HL-60 (cell line): ENCODE data around the gene ERBIN.

Experiments
- DNase-seq, 2 experiments: peaks; one replicate each; pipeline ENCODE4 v3.0.0-alpha.2; 2010 to 2020; ENCODE audit warnings: low read depth in 1 of 2, low spot score in 1 of 2
- H3K27ac ChIP-seq: fragments of 250-450 bp; sonication (Bioruptor Pico); replicated peaks from 2 replicates; pipeline ENCODE4 v1.5.1; 2020; ENCODE audit warnings: mild to moderate bottlenecking, moderate library complexity
- H3K27me3 ChIP-seq: fragments of 250-450 bp; sonication (Bioruptor Pico); 2 replicates; pipeline ENCODE4 v1.5.1; 2021; ENCODE audit warnings: mild to moderate bottlenecking, moderate library complexity; ENCODE audit not compliant: insufficient read depth, poor library complexity, severe bottlenecking
- H3K4me3 ChIP-seq: replicated peaks from 2 replicates; pipeline ENCODE4 v1.5.1; 2011; ENCODE audit warnings: mild to moderate bottlenecking, control low read depth, low read length; ENCODE audit not compliant: insufficient read depth
- GABPA ChIP-seq: IDR thresholded peaks from 2 replicates; pipeline ENCODE4 v1.6.1; 2012; ENCODE audit warnings: low read depth
- POLR2AphosphoS5 ChIP-seq: IDR thresholded peaks from 2 replicates; pipeline ENCODE4 v1.6.1; 2012; ENCODE audit warnings: low read depth
- SPI1 ChIP-seq: IDR thresholded peaks from 2 replicates; pipeline ENCODE4 v1.6.1; 2012; ENCODE audit warnings: low read depth, mild to moderate bottlenecking, borderline replicate concordance
- TF ChIP-seq, protein P1 (sequence below): IDR thresholded peaks from 2 replicates; pipeline ENCODE4 v1.6.1; 2012; ENCODE audit warnings: low read depth; ENCODE audit not compliant: insufficient replicate concordance
- TF ChIP-seq, protein P2 (sequence below): IDR thresholded peaks from one replicate; pipeline ENCODE4 v1.5.1; 2011; ENCODE audit warnings: low read length, control low read depth, inconsistent platforms; ENCODE audit not compliant: insufficient read depth

ERBIN gene

GRCh38 chr5:66013397-66013796 lies 87.0 kb downstream of the ERBIN start:
- TF ChIP-seq GABPA, result no peak
- TF ChIP-seq, protein P1, sequence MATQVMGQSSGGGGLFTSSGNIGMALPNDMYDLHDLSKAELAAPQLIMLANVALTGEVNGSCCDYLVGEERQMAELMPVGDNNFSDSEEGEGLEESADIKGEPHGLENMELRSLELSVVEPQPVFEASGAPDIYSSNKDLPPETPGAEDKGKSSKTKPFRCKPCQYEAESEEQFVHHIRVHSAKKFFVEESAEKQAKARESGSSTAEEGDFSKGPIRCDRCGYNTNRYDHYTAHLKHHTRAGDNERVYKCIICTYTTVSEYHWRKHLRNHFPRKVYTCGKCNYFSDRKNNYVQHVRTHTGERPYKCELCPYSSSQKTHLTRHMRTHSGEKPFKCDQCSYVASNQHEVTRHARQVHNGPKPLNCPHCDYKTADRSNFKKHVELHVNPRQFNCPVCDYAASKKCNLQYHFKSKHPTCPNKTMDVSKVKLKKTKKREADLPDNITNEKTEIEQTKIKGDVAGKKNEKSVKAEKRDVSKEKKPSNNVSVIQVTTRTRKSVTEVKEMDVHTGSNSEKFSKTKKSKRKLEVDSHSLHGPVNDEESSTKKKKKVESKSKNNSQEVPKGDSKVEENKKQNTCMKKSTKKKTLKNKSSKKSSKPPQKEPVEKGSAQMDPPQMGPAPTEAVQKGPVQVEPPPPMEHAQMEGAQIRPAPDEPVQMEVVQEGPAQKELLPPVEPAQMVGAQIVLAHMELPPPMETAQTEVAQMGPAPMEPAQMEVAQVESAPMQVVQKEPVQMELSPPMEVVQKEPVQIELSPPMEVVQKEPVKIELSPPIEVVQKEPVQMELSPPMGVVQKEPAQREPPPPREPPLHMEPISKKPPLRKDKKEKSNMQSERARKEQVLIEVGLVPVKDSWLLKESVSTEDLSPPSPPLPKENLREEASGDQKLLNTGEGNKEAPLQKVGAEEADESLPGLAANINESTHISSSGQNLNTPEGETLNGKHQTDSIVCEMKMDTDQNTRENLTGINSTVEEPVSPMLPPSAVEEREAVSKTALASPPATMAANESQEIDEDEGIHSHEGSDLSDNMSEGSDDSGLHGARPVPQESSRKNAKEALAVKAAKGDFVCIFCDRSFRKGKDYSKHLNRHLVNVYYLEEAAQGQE, result no peak
- no peak for TF ChIP-seq POLR2AphosphoS5
- TF ChIP-seq SPI1, result no peak
- TF ChIP-seq, protein P2, sequence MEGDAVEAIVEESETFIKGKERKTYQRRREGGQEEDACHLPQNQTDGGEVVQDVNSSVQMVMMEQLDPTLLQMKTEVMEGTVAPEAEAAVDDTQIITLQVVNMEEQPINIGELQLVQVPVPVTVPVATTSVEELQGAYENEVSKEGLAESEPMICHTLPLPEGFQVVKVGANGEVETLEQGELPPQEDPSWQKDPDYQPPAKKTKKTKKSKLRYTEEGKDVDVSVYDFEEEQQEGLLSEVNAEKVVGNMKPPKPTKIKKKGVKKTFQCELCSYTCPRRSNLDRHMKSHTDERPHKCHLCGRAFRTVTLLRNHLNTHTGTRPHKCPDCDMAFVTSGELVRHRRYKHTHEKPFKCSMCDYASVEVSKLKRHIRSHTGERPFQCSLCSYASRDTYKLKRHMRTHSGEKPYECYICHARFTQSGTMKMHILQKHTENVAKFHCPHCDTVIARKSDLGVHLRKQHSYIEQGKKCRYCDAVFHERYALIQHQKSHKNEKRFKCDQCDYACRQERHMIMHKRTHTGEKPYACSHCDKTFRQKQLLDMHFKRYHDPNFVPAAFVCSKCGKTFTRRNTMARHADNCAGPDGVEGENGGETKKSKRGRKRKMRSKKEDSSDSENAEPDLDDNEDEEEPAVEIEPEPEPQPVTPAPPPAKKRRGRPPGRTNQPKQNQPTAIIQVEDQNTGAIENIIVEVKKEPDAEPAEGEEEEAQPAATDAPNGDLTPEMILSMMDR, result no peak

GRCh38 chr5:66013906-66014305 lies 87.5 kb downstream of the ERBIN start:
- Histone ChIP-seq H3K4me3 (no peak overlapping the region), H3K27me3 (no peaks in the 10 kb centered on the region), H3K27ac (no peak overlapping the region)
- TF ChIP-seq, protein P1, result no peak
- TF ChIP-seq SPI1 (no peak), POLR2AphosphoS5 (no peak), GABPA (no peak)
- TF ChIP-seq, protein P2, result no peak
- no peak for DNase-seq

More at GRCh38 chr5:66013397-66013796, 87.0 kb downstream of the ERBIN start:
- H3K27ac ChIP-seq, result no peak overlapping the region
- no peak overlapping the region for H3K4me3 ChIP-seq
- no peaks in the 10 kb centered on the region for H3K27me3 ChIP-seq
- DNase-seq, result no peak

- no peak for DNase-seq
- Histone ChIP-seq H3K4me3 (no peak overlapping the region), H3K27me3 (no peaks in the 10 kb centered on the region), H3K27ac (no peak overlapping the region)
- TF ChIP-seq, protein P2, result no peak
- TF ChIP-seq, protein P1, result no peak
- TF ChIP-seq GABPA, result no peak
- TF ChIP-seq SPI1, result no peak
- TF ChIP-seq POLR2AphosphoS5, result no peak
Measured at GRCh38 chr5:66015196-66015960, 89.0 kb downstream of the ERBIN start.
